Middle frontal gyrus (tissue), 1 donor: ENCODE data around the gene SUN2.

Experiments
- DNase-seq: peaks from one replicate; pipeline ENCODE4 v3.0.0-alpha.2; 2015; ENCODE audit warnings: low spot score; ENCODE audit errors: extremely low spot score

Gene SUN2

DNA sequence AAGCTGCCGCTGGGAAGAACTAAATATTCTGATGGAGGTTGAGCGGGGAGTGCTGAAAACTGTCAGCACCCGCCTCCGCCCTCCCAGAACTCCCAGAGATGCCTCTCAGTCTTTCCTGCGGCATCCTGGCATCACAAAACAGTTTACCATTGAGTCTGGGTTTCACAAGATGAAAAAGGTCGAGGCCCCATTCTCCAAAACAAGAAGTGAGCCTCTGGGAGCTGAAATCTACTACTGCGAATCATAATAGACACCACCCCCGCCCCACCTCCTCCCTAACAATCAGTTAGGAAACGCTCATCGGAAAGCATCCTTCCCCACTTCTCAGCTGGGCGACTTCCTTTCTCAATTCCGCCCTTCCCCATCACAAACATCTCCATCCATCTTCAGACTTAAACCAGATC is 1.0 kb downstream of the SUN2 start:
- no peak for DNase-seq

GRCh38 chr22:38753948-38754750 is 1.6 kb downstream of the SUN2 start:
- no peak for DNase-seq

- no peak for DNase-seq
Measured at GRCh38 chr22:38751422-38752346, 4.1 kb downstream of the SUN2 start.

- DNase-seq, result no peak
Measured at GRCh38 chr22:38751066-38751421, 4.8 kb downstream of the SUN2 start.

- no peak for DNase-seq
Measured at GRCh38 chr22:38750638-38751037, 5.2 kb downstream of the SUN2 start.

DNA sequence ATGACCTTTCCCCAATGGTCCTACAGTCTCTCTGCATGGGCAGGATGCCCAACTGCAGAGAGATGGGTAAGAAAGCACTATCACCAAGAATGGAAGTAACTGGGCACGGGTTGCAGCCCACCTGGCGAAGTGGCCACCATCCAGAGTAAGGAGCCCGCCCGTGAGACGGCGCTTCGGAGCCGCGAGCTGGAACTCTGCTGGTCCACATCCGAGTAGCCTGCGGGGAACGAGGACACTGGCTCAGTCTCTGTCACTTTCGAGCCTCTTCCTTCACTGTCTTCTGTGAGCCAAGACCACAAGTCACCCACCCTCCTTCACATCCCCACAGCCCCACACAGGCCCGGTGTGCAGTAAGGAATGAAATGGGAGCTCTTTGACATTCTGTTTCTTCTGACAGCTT is 5.7 kb downstream of the SUN2 start:
- DNase-seq, result no peak

GRCh38 chr22:38748487-38749136 is 7.2 kb downstream of the SUN2 start:
- DNase-seq, result no peak

DNA sequence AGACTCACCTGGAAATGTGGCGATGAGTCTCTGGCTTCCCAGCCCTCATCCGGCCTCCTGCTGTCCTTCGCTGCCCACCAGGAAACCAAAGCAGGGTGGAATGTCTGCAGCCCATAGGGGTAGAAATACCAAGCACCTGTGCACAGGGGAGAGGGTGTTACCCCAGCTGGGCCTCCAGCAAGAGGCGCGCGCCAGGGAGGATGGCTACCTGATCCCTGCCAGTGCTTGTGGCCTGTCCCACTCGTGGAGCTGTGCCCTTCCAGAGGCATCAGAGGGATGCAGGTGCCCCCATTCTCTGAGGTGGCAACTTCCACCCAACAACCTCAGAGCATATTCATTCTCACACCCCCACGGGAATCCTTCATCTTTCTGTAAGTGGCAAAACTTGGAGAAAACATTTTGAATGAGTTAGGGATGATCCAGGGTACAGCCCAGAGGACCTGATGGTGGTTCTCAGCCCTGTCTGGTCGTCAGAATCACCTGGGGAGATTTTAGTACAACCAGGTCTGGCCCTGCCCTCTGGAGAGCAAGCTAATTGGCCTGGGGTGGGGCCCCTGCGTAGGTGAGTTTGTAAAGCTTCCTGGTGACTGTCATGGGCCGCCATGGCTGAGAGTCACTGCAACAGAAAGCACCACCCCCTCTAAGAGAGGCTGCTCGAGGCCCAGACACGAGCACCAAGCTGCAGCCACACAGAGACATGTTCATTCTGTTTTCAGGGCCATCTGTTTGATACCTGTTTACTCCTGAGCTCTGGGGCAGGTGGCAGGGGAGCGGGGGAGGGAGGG is 9.9 kb downstream of the SUN2 start:
- no peak for DNase-seq

DNA sequence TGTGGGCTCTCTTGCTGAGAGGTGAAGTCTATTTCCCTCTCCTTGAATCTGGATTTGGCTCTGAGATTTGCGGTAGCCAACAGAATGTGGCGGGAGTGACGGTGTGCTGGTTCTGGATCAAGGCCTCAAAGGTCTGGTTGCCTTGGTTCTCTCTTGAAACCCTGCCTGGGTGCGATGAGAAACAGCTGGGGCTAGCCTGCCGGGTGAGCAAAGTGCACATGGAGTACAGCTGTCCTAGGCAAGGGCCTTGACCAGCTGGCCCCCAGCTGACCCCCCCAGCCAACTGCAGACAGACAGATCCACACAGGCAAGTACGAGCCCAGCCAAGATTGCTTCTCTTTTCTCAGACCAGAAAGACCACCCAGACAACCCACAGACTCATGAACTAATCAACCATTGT is 10.8 kb downstream of the SUN2 start:
- DNase-seq, result no peak

GRCh38 chr22:38742176-38742942 is 13.4 kb downstream of the SUN2 start:
- no peak for DNase-seq

DNA sequence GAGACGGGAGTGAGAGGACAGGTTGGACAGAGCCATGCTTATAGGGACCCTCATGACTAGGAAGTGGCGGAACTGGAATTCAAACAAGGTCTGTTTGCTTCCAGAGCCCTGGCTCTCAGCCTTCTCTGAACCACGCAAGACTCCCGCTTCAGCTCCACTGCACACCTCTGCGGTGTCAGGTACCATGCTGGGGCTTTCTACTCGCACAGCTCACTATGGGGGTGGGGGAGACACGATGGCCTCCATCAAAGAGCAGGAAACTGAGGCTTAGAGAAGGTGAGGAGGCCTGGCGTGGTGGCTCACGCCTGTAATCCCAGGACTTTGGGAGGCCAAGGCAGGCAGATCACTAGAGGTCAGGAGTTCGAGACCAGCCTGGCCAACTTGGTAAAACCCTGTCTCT is 14.2 kb downstream of the SUN2 start:
- DNase-seq, result no peak

- DNase-seq, result no peak
Measured at GRCh38 chr22:38741166-38741565, 14.6 kb downstream of the SUN2 start.

- DNase-seq, result no peak
Measured at GRCh38 chr22:38740754-38741153, 15.0 kb downstream of the SUN2 start.

DNA sequence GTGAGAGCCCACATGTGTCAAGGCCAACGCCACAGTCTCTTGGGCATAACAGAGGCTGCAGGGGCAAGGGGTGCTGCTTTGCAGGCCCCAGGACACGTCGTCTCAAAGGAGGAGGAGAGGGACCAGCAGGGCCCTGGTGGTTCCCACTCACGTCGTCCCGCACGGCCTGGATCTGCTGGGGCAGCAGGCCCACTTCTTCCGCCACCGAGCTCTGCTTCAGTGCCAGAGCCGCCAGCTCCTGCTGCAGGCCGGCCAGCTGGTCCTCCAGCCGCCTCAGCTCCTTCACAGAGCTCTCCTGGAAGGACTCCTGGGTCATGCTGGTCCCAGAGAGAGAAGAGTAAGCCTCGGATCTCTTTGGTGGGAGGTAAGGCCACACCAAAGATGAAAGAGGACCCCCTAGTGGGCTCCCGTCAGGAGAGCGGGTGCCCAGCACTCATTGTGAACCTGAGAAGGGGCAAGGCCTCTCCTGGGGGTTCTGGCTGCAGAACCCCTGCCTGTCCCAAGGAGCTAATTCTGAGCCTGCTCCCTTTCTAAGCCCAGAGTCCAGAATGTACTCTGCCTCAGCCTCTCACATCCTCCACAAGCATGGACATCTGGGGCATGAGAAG is 15.6 kb downstream of the SUN2 start:
- DNase-seq, result no peak

- DNase-seq, result no peak
Measured at GRCh38 chr22:38739300-38740055, 16.3 kb downstream of the SUN2 start.

DNA sequence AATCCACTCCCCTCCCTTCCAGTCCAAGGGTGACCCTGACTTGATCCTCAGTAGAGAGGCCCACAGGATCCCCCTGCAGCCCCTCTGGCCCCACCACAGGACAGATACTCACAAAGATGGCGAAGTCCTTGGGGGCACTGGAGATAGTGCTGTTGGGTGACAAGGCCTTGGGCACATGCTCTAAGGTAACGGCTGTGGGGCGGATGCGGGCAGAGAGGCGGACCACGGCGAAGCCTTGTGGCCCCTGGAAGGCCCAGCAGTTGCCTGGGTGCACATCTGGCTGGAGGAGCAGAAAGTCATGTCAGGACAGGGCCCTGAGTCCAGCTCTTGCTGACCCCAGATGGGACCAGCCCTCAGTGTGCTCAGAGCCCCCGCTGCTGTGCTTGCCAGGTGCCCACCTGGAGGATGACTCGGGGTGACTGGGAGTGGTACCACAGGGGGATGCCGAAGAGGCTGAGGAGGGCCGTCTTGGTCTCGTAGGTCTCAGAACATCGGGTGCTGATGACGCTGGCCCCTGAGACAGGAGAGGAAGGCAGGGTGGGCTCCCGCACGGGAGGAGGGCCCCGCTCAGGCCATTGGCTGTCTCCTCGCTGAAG is 17.2 kb downstream of the SUN2 start:
- no peak for DNase-seq

GRCh38 chr22:38737302-38738060 is 18.3 kb downstream of the SUN2 start:
- no peak for DNase-seq

DNA sequence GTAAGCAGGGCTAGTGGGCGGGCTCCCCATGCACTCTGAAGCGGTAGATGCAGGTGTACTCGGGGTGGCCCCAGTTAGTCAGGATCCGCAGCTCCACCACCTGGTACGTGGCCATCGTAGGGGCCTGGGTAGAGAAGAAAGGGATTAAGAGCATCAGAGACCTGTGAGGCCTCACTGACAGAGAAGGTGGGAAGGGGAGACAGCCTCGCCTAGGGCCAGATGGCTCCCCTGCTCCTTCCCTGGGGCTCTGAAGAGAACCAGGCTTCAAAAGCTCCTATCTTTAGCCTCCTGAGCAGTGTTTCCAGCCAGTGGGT is 19.6 kb downstream of the SUN2 start:
- DNase-seq, result no peak
